ENCODE results near the gene ACSBG1. TPM values are rescaled to one million over a fixed set of nuclear protein-coding genes. Genes with fewer than 3 reads are reported as not detected.

The ACSBG1 gene
- total and polyA plus RNA-seq, 2 donors = 0.25 to 1.1 TPM

DNA sequence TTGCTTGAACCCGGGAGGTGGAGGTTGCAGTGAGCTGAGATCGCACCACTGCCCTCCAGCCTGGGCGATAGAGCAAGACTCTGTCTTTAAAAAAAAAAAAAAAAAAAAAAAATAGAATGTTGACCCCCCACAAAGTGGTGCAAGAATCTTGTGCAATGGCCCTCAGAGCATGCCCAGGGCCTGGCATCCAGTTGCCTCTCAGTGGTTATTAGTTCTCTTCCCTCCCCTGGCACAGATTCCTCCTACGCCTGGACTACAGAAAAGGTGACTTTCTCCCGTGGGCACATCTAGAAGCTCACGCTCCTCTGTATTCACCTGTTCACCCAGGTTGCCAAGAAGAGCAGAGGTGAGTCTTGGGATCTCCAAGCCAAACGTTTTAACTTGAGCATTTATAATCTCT is 36.7 kb downstream of the ACSBG1 start:
- no peaks in the 10 kb centered on the region for H3K36me3 ChIP-seq (ENCODE audit: insufficient read depth)
- H3K4me3 ChIP-seq (ENCODE audit: low read depth, low read length) = no peak overlapping the region
- H3K27ac ChIP-seq (ENCODE audit: low read depth) = no peak overlapping the region
- WGBS = 71% methylated on average over 7 of the region's 7 CpGs
- no peaks in the 10 kb centered on the region for H3K4me1 ChIP-seq (ENCODE audit: insufficient read depth)
- DNase-seq (ENCODE audit: extremely low spot score) = no peak

DNA sequence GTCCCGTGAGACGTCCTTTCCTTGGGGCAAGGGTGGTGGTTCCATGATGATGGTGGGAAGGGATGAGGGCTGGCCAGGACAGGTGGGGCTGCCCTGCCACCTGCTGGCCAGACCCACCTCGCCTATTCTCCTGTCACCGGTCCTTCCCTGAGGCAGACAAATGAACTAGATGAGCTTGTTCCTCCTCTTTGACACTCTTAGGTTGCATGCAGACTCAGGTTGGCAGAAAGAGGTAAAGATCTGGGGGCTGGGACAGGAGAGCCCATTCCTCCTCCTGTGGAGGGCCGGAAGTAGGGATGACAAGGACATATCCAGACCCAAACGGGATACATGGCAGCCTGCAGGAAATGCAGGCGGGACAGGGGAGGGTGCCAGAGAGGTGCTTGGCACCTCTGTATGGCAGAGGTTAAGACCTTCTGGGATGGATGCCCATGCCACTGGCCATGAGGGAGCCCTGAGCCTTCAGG is 38.6 kb downstream of the ACSBG1 start:
- WGBS = 35% methylated on average over 7 of the region's 7 CpGs
- H3K27ac ChIP-seq (ENCODE audit: low read depth) = no peak overlapping the region
- H3K36me3 ChIP-seq (ENCODE audit: insufficient read depth) = no peaks in the 10 kb centered on the region
- H3K4me3 ChIP-seq (ENCODE audit: low read depth, low read length) = no peak overlapping the region
- H3K4me1 ChIP-seq (ENCODE audit: insufficient read depth) = no peaks in the 10 kb centered on the region
- no peak for DNase-seq (ENCODE audit: extremely low spot score)

GRCh38 chr15:78194568-78194925 is 39.8 kb downstream of the ACSBG1 start:
- Histone ChIP-seq H3K4me1 (ENCODE audit: insufficient read depth) (no peaks in the 10 kb centered on the region), H3K4me3 (ENCODE audit: low read depth, low read length) (no peak overlapping the region), H3K27ac (ENCODE audit: low read depth) (no peak overlapping the region), H3K36me3 (ENCODE audit: insufficient read depth) (no peaks in the 10 kb centered on the region)
- WGBS = 91% methylated on average over 15 of the region's 15 CpGs
- no peak for DNase-seq (ENCODE audit: extremely low spot score)

DNA sequence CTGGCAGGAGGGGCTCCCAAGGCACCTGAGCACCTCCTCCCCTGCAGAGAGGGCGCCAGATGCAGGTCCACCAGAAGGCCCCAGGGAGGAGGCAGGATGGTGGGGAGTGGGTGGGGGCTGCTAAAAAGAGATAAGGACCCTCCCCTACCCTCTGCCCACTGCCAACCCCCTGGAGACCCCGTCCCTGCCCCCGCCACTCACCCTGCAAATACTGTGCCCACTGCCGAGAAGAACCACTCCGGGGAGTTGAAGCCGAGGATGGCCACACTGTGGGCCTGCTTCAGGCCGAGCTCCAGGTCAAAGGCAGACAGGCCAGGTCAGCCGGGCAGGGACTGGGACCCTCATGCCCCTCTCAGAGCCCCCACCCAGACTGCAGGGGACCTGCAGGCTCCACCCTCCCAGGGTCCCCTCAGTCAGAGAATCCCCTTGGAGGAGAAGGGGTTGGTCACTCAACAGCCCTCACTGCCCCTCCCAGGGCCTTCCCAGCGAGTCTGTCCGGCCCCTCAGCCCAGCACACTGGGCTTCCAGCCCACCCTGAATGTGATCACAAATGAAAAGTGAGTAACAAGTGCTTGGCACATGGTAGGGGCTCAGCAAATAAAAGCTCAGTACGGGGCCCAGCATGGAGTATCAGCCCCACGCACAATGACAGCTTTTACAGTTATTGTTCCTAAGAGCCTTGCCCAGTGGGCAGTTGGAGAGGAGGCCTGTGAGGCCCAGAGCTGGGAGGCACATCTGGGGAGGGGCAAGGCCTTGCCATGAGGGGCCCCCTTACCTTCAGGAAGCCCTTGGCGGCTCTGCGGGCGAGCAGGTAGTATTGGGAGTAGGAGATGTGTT is 40.4 kb downstream of the ACSBG1 start:
- Histone ChIP-seq H3K4me3 (ENCODE audit: low read depth, low read length) (no peak overlapping the region), H3K36me3 (ENCODE audit: insufficient read depth) (no peaks in the 10 kb centered on the region), H3K27ac (ENCODE audit: low read depth) (no peak overlapping the region), H3K4me1 (ENCODE audit: insufficient read depth) (no peaks in the 10 kb centered on the region)
- DNase-seq (ENCODE audit: extremely low spot score) = no peak
- WGBS = 87% methylated on average over 15 of the region's 15 CpGs

- 91% methylated on average over 10 of the region's 10 CpGs for WGBS
- DNase-seq (ENCODE audit: extremely low spot score) = no peak
- no peak overlapping the region for H3K4me3 ChIP-seq (ENCODE audit: low read depth, low read length)
- no peaks in the 10 kb centered on the region for H3K4me1 ChIP-seq (ENCODE audit: insufficient read depth)
- no peak overlapping the region for H3K27ac ChIP-seq (ENCODE audit: low read depth)
- no peaks in the 10 kb centered on the region for H3K36me3 ChIP-seq (ENCODE audit: insufficient read depth)
Measured at GRCh38 chr15:78192826-78193594, 41.4 kb downstream of the ACSBG1 start.

DNA sequence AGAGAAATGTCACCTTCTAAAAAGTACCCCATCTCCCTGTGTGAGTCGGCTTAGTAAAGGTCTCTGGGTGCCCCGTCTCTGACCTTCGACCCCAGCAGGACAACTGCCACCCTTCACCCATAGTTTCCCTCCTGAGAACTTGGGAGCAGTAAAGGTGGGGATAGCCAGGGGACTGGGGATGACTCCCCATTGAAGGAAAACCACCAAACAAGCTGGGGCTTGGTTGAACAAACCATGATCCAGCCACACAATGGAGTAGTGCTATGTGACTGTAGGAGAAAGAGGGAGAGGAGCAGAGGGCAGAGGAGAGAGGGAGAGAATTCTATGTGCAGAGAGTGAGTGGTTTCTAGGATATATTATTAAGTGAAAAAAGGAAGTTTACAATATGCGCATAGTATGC is 51.5 kb downstream of the ACSBG1 start:
- DNase-seq (ENCODE audit: extremely low spot score) = no peak
- Histone ChIP-seq H3K4me3 (ENCODE audit: low read depth, low read length) (no peak overlapping the region), H3K4me1 (ENCODE audit: insufficient read depth) (no peaks in the 10 kb centered on the region), H3K27ac (ENCODE audit: low read depth) (no peak overlapping the region), H3K36me3 (ENCODE audit: insufficient read depth) (no peaks in the 10 kb centered on the region)
- 92% methylated on average over 4 of the region's 4 CpGs for WGBS

- no peak overlapping the region for H3K4me3 ChIP-seq (ENCODE audit: low read depth, low read length)
- H3K4me1 ChIP-seq (ENCODE audit: insufficient read depth) = no peaks in the 10 kb centered on the region
- no peak overlapping the region for H3K27ac ChIP-seq (ENCODE audit: low read depth)
- 89% methylated on average over 5 of the region's 5 CpGs for WGBS
- H3K36me3 ChIP-seq (ENCODE audit: insufficient read depth) = no peaks in the 10 kb centered on the region
- DNase-seq (ENCODE audit: extremely low spot score) = no peak
Measured at GRCh38 chr15:78182336-78182700, 52.0 kb downstream of the ACSBG1 start.

GRCh38 chr15:78179906-78180305 is 54.5 kb downstream of the ACSBG1 start:
- no peaks in the 10 kb centered on the region for H3K4me1 ChIP-seq (ENCODE audit: insufficient read depth)
- 88% methylated on average over 5 of the region's 5 CpGs for WGBS
- H3K4me3 ChIP-seq (ENCODE audit: low read depth, low read length) = no peak overlapping the region
- H3K27ac ChIP-seq (ENCODE audit: low read depth) = no peak overlapping the region
- DNase-seq (ENCODE audit: extremely low spot score) = no peak
- H3K36me3 ChIP-seq (ENCODE audit: insufficient read depth) = no peaks in the 10 kb centered on the region

DNA sequence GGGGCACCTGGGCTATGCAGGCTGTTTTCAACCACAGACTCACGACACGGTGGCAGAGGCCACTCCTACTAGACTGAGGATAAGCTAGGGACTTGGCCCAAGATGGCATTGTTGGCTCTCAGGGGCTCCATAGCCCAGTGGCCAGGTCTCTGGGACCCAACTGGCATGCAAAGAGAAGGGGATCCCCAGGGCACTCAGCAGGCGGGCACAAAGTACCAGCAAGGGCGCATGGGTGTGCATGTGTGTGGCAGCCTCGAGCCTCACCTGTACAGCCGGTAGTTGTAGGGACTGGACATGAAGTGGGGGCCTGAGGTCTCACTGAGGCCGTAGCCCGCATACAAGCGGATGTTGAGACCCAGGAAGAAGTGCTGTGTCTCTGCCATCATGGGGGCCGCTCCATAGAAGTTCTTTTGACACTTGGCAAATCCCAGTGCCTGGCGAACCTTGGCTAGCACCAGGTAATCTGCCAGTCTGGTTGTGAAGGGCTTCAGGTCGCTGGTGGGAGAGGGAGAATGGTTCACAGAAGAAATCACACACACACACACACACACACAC is 55.0 kb downstream of the ACSBG1 start:
- no peak for DNase-seq (ENCODE audit: extremely low spot score)
- no peaks in the 10 kb centered on the region for H3K4me1 ChIP-seq (ENCODE audit: insufficient read depth)
- no peak overlapping the region for H3K4me3 ChIP-seq (ENCODE audit: low read depth, low read length)
- 86% methylated on average over 12 of the region's 12 CpGs for WGBS
- H3K36me3 ChIP-seq (ENCODE audit: insufficient read depth) = no peaks in the 10 kb centered on the region
- H3K27ac ChIP-seq (ENCODE audit: low read depth) = no peak overlapping the region

DNA sequence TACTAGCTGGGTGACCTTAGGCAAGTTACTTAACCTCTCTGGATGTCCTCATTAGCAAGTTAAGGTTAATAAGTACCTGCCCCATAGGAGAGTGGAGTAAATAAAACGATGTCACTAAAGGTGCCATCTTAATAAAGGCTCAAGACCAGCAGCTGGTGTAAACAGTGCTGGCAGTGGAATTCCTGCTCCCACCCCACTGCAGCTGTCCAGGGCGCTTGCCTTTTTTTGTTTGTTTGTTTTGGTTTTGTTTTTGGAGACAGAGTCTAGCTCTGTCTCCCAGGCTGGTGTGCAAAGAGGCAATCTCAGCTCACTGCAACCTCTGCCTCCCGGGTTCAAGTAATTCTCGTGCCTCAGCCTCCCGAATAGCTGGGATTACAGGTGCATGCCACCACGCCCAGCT is 56.3 kb downstream of the ACSBG1 start:
- no peak overlapping the region for H3K27ac ChIP-seq (ENCODE audit: low read depth)
- H3K36me3 ChIP-seq (ENCODE audit: insufficient read depth) = no peaks in the 10 kb centered on the region
- WGBS = 81% methylated on average over 6 of the region's 6 CpGs
- DNase-seq (ENCODE audit: extremely low spot score) = no peak
- no peak overlapping the region for H3K4me3 ChIP-seq (ENCODE audit: low read depth, low read length)
- no peaks in the 10 kb centered on the region for H3K4me1 ChIP-seq (ENCODE audit: insufficient read depth)

DNA sequence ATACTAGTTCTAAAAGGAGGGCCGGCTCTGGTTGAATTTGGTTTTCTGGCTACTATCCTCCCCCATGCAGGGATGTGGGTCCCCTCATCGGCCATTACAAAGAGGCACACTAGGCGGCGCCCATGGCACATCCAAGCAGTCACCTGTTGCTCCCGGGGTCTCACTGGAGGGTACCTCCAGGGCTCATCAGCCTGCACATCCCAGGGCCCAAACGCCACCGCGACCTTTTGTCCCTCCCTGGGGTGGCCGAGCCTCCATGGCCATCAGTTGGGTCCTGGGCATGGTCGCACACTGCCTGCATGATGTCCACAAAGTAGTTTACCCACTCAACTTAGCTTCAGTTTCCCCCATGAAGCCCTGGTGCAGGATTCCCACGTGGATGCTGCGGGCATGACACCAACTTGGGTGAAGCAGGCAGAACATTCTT is 56.9 kb downstream of the ACSBG1 start:
- no peak for DNase-seq (ENCODE audit: extremely low spot score)
- Histone ChIP-seq H3K4me1 (ENCODE audit: insufficient read depth) (no peaks in the 10 kb centered on the region), H3K4me3 (ENCODE audit: low read depth, low read length) (no peak overlapping the region), H3K36me3 (ENCODE audit: insufficient read depth) (no peaks in the 10 kb centered on the region), H3K27ac (ENCODE audit: low read depth) (no peak overlapping the region)
- 28% methylated on average over 12 of the region's 12 CpGs for WGBS

GRCh38 chr15:78175330-78175729 is 59.0 kb downstream of the ACSBG1 start:
- no peak for DNase-seq (ENCODE audit: extremely low spot score)
- H3K36me3 ChIP-seq (ENCODE audit: insufficient read depth) = peaks cover 4% of the 10 kb centered on the region
- 57% methylated on average over 2 of the region's 2 CpGs for WGBS
- no peaks in the 10 kb centered on the region for H3K4me1 ChIP-seq (ENCODE audit: insufficient read depth)
- H3K27ac ChIP-seq (ENCODE audit: low read depth) = no peak overlapping the region
- H3K4me3 ChIP-seq (ENCODE audit: low read depth, low read length) = no peak overlapping the region

GRCh38 chr15:78174401-78174800 is 60.0 kb downstream of the ACSBG1 start:
- no peaks in the 10 kb centered on the region for H3K4me1 ChIP-seq (ENCODE audit: insufficient read depth)
- H3K4me3 ChIP-seq (ENCODE audit: low read depth, low read length) = no peak overlapping the region
- H3K36me3 ChIP-seq (ENCODE audit: insufficient read depth) = peaks cover 4% of the 10 kb centered on the region
- no peak overlapping the region for H3K27ac ChIP-seq (ENCODE audit: low read depth)
- DNase-seq (ENCODE audit: extremely low spot score) = no peak
- WGBS = 83% methylated on average over 9 of the region's 9 CpGs

Measured in urinary bladder (tissue), 4 donors.